Fibroblast of mammary gland (primary cell): ENCODE data around the gene UEVLD.

Experiments
- DNase-seq: peaks from one replicate; pipeline ENCODE4 v3.0.0-alpha.2; 2010; ENCODE audit warnings: low read depth
- H3K4me3 ChIP-seq: 2 replicates; pipeline ENCODE4 v1.5.1; 2011; ENCODE audit warnings: low read depth, mild to moderate bottlenecking, low read length, moderate library complexity; ENCODE audit not compliant: control insufficient read depth
- TF ChIP-seq, protein P1 (sequence below): conservative IDR thresholded peaks from 2 replicates; pipeline ENCODE4 v1.5.1; 2011; ENCODE audit warnings: low read depth, low read length, inconsistent platforms; ENCODE audit not compliant: control insufficient read depth, insufficient read depth

The UEVLD gene

DNA sequence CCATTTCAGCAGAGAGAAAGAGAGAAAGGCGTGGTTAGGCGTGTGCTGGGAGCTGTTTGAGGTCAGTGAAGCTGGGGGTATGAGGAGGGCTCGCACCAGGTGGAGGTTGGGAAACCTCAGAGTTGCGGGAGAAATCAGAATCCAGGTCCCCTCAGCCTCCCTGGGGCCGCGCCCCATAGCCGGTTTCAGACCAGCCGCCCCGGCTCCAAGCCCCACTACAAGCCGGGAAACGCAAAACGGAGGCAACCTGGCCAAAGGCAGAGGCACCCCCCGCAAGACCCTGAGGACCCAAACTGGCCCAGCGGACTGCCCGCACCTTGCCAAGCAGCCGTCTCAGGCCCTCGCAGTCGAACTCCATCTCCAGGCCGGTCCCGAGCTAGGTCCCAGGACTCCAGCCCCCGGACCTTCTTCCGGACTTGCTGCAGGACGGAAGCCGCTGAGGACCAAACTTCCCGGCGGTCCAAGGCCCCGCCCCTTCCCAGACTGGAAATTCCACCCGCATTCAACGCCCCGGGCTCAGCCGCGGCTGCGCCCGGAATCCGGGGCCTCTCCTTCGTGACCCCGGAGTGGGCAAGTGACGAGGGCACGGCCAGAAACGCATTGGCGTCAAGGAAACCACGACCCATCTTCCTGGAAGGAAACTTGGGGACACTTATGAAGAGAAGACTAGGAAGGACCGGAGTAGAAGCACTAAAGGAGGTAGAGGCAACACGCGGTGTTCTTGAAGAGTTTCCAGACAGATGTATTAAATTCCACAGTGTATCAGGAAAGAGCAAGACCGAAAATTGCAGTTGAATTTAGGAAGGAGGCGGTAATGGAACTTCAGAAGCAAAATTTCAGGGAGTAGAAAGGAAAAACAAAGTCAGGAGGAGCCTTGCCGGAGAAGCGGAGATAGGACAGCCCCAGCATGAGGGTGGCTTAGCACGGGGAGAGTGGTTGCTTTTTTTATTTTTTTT is at the start of gene UEVLD:
UEVLD (minus strand) TSS at position 438 of the 956 bp plus-strand sequence; CDS start at position 358, 80 bp downstream.
- TF ChIP-seq, protein P1, sequence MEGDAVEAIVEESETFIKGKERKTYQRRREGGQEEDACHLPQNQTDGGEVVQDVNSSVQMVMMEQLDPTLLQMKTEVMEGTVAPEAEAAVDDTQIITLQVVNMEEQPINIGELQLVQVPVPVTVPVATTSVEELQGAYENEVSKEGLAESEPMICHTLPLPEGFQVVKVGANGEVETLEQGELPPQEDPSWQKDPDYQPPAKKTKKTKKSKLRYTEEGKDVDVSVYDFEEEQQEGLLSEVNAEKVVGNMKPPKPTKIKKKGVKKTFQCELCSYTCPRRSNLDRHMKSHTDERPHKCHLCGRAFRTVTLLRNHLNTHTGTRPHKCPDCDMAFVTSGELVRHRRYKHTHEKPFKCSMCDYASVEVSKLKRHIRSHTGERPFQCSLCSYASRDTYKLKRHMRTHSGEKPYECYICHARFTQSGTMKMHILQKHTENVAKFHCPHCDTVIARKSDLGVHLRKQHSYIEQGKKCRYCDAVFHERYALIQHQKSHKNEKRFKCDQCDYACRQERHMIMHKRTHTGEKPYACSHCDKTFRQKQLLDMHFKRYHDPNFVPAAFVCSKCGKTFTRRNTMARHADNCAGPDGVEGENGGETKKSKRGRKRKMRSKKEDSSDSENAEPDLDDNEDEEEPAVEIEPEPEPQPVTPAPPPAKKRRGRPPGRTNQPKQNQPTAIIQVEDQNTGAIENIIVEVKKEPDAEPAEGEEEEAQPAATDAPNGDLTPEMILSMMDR = no peak
- peak within 1 kb of the TSS; percentile 96 for H3K4me3 ChIP-seq
- DNase-seq = peak; percentile 87

GRCh38 chr11:18634140-18635032 is 45.9 kb upstream of the UEVLD start, which contains the start of gene SPTY2D1:
TSS of gene SPTY2D1 (minus strand) at chr11:18634342. CDS start at chr11:18634257, 85 bp downstream.
- H3K4me3 ChIP-seq = peak within 1 kb of the TSS; percentile 99
- peak; percentile 99 for DNase-seq
- TF ChIP-seq, protein P1 = no peak

- TF ChIP-seq, protein P1 = no peak
- peak; percentile 66 for DNase-seq
- H3K4me3 ChIP-seq = peak overlapping the region; percentile 99
These were observed 45.0 kb upstream of the UEVLD start for GRCh38 chr11:18633256-18634139.

GRCh38 chr11:18632841-18633240 is 44.3 kb upstream of the UEVLD start:
- TF ChIP-seq, protein P1 = no peak
- DNase-seq = no peak
- H3K4me3 ChIP-seq = peak overlapping the region; percentile 99

DNA sequence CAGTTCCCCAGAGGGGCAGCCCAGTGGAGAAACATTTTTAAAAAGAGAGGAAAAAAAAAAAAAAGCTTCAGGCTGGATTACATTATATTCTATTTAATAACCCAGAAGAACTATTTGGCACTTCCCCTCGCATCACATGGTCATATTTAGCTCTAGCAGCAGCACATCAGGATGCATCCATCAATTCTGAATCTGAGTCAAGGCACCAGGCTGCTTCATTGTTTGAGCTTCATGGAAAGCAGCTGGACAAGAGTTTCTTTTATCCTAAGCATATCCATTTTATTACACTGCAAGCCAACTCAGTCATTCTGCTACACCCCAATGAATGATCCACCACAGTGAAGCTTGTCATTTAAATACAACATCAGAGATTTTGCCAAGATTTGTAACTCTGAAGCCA is 35.6 kb upstream of the UEVLD start:
- DNase-seq = no peak
- TF ChIP-seq, protein P1 = no peak

GRCh38 chr11:18623707-18624106 is 35.2 kb upstream of the UEVLD start:
- no peak overlapping the region for H3K4me3 ChIP-seq
- TF ChIP-seq, protein P1 = no peak
- no peak for DNase-seq

More for the DNA sequence above, 35.6 kb upstream of the UEVLD start:
- H3K4me3 ChIP-seq = no peak overlapping the region
